Stimulated activated naive CD8-positive, alpha-beta T cell treated with anti-CD3 and anti-CD28 coated beads, Interleukin-15, Interleukin-2, amounts not matched to agents 100 U/mL and 50 U/mL, for 24 hours (primary cell): ENCODE results near the gene GPR135.

Experiments
- ATAC-seq: fragments of 150-1000 bp; cut with Tn5 transposase; one replicate; pipeline ENCODE4 v1.10.0; 2021
- DNase-seq: peaks from one replicate; pipeline ENCODE4 v3.0.0; 2021

GPR135 gene, protein sequence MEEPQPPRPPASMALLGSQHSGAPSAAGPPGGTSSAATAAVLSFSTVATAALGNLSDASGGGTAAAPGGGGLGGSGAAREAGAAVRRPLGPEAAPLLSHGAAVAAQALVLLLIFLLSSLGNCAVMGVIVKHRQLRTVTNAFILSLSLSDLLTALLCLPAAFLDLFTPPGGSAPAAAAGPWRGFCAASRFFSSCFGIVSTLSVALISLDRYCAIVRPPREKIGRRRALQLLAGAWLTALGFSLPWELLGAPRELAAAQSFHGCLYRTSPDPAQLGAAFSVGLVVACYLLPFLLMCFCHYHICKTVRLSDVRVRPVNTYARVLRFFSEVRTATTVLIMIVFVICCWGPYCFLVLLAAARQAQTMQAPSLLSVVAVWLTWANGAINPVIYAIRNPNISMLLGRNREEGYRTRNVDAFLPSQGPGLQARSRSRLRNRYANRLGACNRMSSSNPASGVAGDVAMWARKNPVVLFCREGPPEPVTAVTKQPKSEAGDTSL

GRCh38 chr14:59465316-59466135, at the start of gene GPR135:
TSS of gene GPR135 (minus strand) at chr14:59465380. CDS start at chr14:59465226, 154 bp downstream.
- DNase-seq (peak; percentile 33), ATAC-seq (peak; percentile 38)

DNA sequence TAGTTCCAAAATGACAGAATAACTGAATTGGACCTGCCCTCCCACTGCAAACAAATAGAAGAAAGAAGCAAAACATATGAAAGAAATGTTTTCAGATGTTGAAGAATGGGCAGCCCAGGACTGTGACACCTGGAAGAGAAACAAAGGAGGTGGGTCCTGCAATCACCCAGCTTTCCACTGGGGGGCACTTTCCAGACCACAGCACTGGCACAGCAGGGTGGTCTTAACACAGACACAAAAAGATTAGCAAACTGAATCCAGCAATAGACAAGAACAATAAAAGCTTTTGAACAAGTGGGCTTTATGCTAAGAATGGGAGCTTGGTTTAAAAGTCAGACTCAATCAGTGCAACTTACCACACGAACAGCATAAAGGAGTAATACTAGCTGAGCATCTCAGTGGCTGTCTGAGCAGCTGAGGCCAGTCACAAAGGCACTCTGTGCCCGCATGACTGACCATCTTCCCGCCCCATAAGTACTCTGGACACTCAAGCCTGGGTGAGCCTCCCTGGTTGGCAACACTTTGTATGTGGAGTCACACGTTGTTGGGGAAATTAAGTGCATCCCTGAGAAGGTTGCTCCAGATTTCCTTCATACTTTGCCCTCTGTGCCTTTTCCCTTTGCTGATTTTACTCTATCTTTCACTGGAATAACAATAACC, 46.9 kb upstream of the GPR135 start:
- DNase-seq (peak; percentile 20), ATAC-seq (no peak)

DNA sequence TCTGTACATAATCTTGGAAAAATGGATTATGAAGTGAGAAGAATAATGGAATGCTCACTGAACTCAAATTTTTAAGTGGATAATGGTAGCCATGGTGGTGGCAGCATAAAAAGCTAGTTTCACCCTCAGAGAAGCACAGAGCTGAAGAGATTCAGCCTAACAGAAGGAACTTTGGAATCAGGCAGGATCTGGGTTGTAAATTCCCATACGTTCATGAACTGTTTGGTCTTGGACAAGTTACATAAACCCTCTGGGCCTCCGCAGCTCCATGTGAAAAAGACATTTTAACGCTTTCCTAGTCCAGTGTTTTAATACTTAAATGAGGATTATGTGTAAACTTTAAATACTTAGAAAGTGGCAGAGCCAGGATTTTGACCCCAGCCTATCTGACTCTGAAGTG, 45.8 kb upstream of the GPR135 start:
- no peak for ATAC-seq

DNA sequence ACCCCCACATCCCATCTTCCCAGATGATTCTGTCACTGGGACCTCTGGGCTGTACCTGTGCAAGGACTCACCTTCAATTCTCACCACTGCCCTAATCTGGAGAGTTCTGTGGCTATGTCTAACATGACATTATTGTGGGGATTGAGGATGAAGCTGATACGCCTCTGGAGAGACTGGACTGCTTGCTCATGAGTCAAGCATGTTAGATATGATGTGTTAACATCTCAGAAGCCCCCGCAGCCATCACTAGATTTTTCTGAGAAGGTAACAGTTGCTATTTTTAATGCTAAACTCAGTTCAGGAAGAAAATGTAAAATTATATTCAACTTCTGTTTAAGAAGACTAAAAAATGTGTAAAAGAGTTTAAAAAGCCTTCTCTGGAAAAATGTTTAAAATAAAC, 44.8 kb upstream of the GPR135 start:
- DNase-seq (no peak), ATAC-seq (no peak)

More for the DNA sequence above, 45.8 kb upstream of the GPR135 start:
- no peak for DNase-seq

- ATAC-seq: no peak
- no peak for DNase-seq
Measured at GRCh38 chr14:59509101-59509500, 43.9 kb upstream of the GPR135 start.

DNA sequence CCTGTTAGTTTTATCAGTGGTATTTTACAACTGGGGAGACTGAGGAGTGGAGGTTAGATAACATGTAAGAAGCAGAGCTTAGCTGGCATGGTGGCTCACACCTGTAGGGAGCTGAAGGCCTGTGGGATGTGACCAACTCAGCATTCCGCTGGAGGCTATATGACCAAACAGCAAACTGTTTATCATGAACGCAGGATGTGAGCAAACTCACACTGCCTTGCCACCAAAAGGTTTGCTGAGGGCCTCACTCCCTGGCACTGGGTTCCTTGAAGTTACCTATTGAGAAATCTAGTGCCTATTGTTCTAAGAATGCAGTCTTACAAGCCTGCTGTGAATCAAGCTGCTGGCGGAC, 42.5 kb upstream of the GPR135 start:
- ATAC-seq: no peak
- DNase-seq: no peak

- ATAC-seq (peak; percentile 66), DNase-seq (peak; percentile 57)
Measured at GRCh38 chr14:59507063-59507751, 42.0 kb upstream of the GPR135 start.

DNA sequence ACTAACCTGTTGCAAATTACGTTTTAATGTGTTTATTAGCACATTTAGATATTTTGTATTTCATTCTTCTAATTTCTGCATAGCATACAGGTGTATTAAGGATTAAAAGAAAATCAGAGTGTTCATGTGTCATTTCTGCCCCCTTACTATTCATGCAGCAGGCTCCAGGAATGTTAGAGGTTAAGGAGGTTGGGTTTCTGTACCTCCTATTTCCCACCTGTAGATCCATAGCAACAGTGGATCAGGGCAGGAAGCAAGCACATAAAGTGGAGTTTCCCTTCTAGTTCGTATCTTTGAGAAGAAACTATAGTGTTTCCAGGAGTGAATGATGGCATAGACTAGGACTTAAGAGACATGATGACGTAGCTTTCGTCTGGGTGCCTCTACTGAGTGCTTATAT, 38.1 kb upstream of the GPR135 start:
- ATAC-seq (no peak), DNase-seq (no peak)

DNA sequence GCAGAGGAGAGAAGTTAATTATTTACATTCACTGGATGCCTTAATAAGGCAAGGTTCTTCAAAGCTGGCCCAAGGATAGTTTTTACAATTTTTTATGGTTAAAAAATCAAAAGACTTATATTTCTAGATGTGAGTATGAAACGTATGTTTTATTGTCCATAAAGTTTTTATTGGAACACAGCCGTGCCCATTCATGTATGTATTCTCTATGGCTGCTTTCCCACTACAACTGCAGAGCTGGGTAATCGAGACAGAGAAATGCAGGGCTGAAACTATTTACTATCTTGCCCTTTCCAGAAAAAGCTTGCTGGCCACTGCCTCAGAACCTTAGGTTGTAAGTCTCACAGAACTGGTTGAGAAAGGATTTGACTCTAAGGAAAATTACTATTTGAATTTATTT, 35.6 kb upstream of the GPR135 start:
- no peak for DNase-seq
- ATAC-seq: no peak

- no peak for ATAC-seq
Measured at GRCh38 chr14:59492384-59492783, 27.2 kb upstream of the GPR135 start.

GRCh38 chr14:59490756-59491155, 25.6 kb upstream of the GPR135 start:
- ATAC-seq (no peak), DNase-seq (no peak)

More at GRCh38 chr14:59492384-59492783, 27.2 kb upstream of the GPR135 start:
- no peak for DNase-seq

DNA sequence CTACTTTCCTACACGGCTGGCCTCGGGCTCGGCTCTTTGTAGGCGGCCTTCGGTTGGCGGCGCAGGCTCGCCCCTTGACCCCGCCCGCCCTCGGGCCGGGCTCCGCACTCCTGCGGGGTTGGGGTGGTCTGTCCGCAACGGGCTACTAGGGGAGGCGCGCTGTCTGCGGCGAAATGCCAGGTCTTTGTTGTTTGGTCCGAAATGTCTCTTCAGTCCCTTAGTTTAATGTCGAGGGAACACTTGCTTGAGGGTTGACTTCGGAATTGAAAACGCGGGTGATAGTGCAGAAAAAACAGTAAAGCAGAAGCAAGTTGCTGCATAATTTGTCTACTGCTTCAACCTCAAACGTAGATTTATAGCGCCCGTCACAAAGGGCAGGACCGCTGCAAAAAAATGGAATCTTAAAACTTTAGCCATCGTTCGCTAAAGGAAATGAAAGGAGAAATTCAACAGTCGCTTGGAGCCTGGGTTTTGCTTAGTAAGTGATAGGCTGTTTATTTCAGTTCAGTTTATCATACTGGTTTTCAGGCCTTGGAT, 19.5 kb upstream of the GPR135 start:
- DNase-seq: no peak
- ATAC-seq: peak; percentile 54

DNA sequence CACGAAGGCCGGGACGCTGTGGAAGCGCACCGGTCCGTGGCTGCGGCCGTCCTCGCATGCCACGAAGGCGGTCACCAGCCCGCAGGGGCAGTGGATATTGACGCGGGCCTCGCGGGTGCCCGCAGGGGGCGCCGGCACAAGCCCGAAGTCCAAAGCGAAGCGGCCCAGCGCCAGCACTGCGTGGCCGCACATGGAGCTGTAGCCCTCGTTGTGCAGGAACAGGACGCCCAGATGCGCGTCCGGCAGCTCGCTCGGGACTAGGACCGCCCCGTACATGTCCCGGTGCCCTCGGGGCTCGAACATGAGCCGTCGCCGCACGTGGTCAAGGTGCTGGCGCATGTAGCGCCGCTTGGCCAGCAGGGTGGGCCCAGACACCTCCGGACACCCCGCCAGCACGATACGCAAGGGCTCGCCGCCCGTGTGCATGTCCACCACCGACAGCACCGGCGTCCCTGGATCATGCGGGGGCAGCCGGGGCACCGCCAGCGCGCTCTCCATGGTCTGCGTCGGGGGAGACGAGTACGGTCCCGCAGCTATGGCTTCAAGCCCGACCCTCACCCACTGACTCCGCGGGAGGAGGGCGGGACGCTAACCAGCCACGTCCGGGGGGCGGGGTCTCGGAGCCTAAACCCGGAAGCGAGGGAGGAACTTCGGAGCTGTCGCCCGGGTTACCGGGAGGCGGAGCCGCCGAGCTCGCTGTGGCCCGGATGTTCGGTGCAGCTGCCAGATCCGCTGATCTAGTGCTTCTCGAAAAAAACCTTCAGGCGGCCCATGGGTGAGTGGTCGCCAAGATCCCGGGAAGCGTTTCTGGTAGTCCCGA, 18.8 kb upstream of the GPR135 start, which contains the start of the genes JKAMP and L3HYPDH:
Gene JKAMP (plus strand): TSS at position 699 of the 820 bp plus-strand sequence. CDS start 73 bp downstream, at position 772.
Gene L3HYPDH (minus strand): TSS at position 590 of the 820 bp plus-strand sequence. CDS start 92 bp downstream, at position 498.
- ATAC-seq (peak; percentile 96), DNase-seq (peak; percentile 99)

- ATAC-seq: no peak
Measured at GRCh38 chr14:59483363-59483762, 18.2 kb upstream of the GPR135 start.

GRCh38 chr14:59482541-59483331, 17.6 kb upstream of the GPR135 start:
- DNase-seq (no peak), ATAC-seq (no peak)

More at GRCh38 chr14:59483363-59483762, 18.2 kb upstream of the GPR135 start:
- DNase-seq: no peak

GRCh38 chr14:59481871-59482540, 16.8 kb upstream of the GPR135 start:
- DNase-seq: no peak

GRCh38 chr14:59481407-59481806, 16.2 kb upstream of the GPR135 start:
- DNase-seq (no peak), ATAC-seq (no peak)

More at GRCh38 chr14:59481871-59482540, 16.8 kb upstream of the GPR135 start:
- no peak for ATAC-seq

DNA sequence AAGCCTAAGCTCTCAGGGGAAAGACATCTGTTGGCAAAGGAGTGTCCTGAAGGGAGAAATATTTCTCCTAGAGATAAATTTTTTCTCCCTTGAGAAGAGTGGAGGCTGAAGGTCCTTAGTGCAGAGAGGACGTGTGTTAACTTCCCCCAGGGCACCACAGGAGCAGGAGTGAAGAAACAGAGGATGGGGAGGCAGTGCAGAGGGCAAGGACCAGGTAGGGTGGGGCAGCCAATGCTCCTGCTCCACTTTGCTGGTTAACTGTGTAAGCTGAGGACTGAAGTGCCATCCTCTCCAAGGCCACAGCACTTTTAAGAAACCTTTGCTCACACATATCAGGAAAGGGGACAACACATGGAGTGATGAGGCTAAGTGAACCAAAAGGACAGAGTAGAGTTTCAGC, 15.0 kb upstream of the GPR135 start:
- ATAC-seq (no peak), DNase-seq (no peak)

DNA sequence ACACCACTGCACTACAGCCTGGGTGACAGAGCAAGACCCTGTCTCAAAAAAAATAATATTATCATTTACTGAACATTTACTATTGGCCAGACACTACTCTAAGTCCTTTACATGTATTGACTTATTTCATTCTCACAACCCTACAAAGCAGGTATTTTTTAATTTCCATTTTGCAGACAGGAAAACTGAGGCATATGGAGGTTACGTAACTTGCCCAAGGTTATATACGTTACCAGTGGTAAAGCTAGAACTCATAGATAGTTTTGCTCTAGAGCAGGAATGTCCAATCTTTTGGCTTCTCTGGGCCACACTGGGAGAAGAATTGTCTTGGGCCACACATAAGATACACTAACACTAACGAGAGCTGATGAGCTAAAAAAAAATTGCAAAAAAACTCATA, 13.4 kb upstream of the GPR135 start:
- ATAC-seq: no peak
- no peak for DNase-seq
